GM12873 (cell line): ENCODE results near the gene SLC2A9.

Source experiments
- CTCF ChIP-seq: IDR thresholded peaks from 2 replicates; pipeline ENCODE4 v1.5.1; 2012; ENCODE audit warnings: low read depth, mild to moderate bottlenecking, moderate library complexity, low read length, control low read depth; ENCODE audit not compliant: insufficient read depth; ENCODE audit errors: missing control alignments

SLC2A9 gene

GRCh38 chr4:9849538-9849920, 171.8 kb downstream of the SLC2A9 start:
- TF ChIP-seq CTCF, result no peak

GRCh38 chr4:9847968-9848748, 173.1 kb downstream of the SLC2A9 start:
- no peak for TF ChIP-seq CTCF

- TF ChIP-seq CTCF, result no peak
Observed at GRCh38 chr4:9845791-9846493, 175.4 kb downstream of the SLC2A9 start.

- TF ChIP-seq CTCF, result no peak
Observed at GRCh38 chr4:9841072-9841471, 180.2 kb downstream of the SLC2A9 start.

- no peak for TF ChIP-seq CTCF
Observed at GRCh38 chr4:9835430-9835829, 185.9 kb downstream of the SLC2A9 start.

- TF ChIP-seq CTCF, result no peak
Observed at GRCh38 chr4:9833421-9833820, 187.9 kb downstream of the SLC2A9 start.

- TF ChIP-seq CTCF, result no peak
Observed at GRCh38 chr4:9832640-9833039, 188.7 kb downstream of the SLC2A9 start.
